GM19372 (cell line): Measurements from ENCODE around the gene CRYL1.

Experiments used
- ATAC-seq: cut with Tn5 transposase; IDR thresholded peaks from one replicate; pipeline ENCODE4 v1.9.1; 2021; ENCODE audit warnings: mild to moderate bottlenecking, low read depth, moderate library complexity; ENCODE audit not compliant: unreplicated experiment

The CRYL1 gene, protein sequence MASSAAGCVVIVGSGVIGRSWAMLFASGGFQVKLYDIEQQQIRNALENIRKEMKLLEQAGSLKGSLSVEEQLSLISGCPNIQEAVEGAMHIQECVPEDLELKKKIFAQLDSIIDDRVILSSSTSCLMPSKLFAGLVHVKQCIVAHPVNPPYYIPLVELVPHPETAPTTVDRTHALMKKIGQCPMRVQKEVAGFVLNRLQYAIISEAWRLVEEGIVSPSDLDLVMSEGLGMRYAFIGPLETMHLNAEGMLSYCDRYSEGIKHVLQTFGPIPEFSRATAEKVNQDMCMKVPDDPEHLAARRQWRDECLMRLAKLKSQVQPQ

GRCh38 chr13:20525601-20526544 is at the start of gene CRYL1:
CRYL1 (minus strand) TSS chr13:20525857; CDS start chr13:20525794, 63 bp downstream.
- peak; percentile 71 for ATAC-seq

GRCh38 chr13:20573636-20574035 is 48.0 kb upstream of the CRYL1 start:
- ATAC-seq: no peak

DNA sequence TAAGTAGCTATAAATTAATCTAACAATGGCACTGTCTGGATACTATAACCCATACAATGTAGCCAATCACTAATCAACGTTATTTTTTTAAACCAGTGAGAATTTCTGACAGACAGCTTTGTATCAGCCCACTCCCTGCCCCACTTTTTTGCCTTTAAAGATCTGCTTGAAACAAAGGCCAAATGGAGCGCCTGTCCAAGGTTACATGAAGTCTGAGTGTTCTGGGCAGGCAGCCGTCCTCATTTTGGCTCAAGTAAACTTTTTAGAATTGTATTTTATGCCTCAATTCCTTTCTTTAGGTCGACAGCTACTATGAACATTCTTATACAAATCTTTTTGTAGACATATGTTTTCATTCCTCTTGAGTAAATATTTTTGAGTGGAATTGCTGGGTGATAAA is 47.5 kb upstream of the CRYL1 start:
- ATAC-seq: no peak

DNA sequence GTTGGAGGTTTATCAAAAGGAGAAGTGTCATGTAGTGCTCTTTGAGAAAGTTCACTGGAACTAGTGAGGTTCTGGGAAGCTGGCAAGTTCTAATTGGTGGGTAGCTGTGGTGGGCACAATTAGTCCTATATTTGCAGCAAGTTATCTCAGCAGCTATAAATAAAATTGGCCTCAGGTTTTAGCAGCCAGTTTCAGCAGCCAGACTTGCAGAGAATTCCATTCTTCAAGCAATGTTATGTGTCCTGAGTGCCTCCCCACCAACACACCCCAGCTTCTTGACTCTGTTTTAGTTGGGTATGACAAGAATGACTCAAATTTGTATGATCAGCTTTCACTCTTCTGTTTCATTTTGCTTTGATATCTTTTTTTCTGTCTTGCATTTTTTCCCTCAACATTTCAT is 46.0 kb upstream of the CRYL1 start:
- ATAC-seq: no peak

DNA sequence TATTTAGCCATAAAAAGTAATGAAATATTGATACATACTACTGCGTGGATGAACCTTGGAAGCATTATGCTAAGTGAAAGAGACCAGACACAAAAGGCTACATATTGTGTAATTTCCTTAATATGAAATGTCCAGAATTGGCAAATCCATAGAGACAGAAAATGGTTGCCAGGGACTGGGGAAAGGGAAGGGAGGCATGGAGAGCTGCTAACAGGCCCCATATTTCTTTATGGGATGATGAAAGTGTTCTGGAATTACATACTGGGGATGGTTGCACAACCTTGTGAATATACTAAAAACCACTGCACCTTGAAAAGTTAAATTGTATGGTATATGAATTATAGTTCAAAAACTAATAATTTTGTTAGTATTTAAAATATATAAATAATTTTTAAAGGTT is 44.9 kb upstream of the CRYL1 start:
- no peak for ATAC-seq

DNA sequence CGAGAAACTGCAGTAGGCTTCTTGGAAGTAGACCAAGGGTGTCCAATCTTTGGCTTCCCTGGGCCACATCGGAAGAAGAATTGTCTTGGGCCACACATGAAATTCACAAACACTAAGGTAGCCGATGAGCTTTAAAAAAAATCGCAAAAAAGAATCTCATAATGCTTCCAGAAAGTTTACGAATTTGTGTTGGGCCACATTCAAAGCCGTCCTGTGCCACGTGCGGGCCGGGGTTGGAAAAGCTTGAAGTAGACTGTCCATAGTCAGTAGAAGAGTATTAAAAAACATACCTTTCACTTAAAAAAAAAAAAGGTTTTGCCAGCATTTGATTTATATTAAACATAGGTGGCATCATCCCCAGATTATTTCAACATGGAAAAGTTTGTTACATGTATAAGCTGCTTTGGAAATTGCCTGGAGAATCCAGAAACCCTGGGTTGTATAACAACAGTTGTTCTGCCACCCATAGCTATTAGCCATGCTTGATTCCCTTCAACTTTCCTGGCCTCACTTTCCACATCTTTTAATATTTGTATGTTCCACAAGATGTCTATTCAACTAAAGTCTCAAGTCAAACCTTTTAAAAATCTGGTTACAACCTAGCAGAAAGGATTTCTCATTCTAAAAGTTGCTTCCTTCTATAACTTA is 42.3 kb upstream of the CRYL1 start:
- ATAC-seq: no peak

- peak; percentile 77 for ATAC-seq
These were observed 41.5 kb upstream of the CRYL1 start, which contains the start of gene IFT88 for GRCh38 chr13:20566898-20567874. IFT88 (plus strand) TSS chr13:20567157; CDS start chr13:20574386, 7,229 bp downstream.

DNA sequence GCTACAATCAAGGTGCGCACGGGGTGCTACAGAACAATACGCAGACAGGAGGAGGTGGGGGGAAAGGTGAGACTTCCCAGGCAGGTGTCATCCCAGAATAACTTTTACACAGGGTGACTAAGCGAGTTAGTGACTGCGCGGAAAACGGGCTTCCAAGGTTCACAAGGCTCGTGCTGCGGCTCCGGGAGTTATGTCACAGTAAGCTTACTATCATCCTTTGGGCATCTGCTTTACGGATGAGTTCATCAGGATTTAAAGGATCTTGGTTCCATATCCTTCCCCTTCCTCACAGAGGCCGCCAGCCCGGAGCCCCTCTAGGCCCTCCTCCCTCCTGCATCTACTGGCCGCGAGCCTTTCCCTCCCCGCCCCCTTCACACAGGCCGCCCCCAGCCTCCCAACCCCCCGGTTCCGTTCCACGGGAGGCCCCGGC is 40.8 kb upstream of the CRYL1 start:
- no peak for ATAC-seq

GRCh38 chr13:20565115-20565736 is 39.6 kb upstream of the CRYL1 start:
- ATAC-seq: no peak

DNA sequence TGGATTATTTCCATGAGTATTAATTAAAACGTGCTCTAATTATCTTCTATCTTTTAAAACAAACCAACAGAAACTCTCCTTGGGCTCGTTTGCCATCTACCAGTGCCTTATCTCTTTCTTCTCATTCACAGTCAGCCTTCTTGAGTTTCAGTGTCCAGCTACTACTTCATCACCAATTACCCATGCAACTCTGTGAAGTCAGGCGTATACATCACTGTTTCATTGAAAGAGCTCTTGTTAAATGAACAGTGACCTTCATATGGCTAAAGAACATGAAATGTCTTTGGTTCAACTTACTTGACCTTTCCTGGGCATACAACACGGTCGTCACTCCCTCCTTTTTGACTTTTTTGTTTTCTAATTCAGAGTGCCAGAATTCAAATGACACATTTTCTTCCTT is 36.1 kb upstream of the CRYL1 start:
- ATAC-seq: no peak

GRCh38 chr13:20559659-20560356 is 34.2 kb upstream of the CRYL1 start:
- no peak for ATAC-seq

DNA sequence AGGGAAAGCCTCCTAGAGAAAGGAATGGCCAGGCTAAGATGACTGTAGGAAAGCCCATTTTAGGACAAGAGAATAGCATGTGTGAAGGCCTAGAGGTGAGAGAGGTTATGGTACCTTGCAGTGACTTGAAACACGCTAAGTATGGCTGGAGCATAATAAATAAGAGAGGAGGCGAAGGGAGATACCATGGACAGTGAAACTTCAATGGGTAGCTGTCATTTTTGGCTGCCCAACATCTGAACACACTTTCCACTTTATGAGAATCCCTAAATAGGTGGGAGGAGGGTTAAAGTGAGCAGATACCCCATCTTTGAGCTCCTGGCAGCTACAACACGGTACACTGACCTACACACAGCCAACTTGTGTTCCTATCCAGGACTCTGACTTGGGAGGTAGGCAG is 33.3 kb upstream of the CRYL1 start:
- ATAC-seq: no peak

DNA sequence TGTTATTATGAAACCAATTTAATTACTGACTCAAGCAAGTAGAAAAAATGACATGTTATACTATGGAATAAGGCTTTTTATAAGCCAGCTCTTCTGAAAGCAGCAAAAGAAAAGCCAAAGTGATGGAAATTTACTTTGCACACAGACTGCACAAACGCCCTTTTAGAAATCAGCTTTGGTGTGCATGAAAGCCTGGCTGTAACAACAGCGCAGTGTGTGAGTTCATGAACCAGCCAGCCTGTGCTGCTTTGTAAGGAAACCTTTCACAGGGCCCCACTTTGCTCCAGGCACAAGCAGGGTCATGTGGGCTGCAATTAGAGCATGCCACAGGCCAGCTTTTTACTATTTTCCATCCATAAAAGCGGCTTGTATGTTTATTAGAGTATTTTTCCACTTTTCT is 27.7 kb upstream of the CRYL1 start:
- ATAC-seq: no peak

- ATAC-seq: no peak
These were observed 25.1 kb upstream of the CRYL1 start for GRCh38 chr13:20550799-20551198.

DNA sequence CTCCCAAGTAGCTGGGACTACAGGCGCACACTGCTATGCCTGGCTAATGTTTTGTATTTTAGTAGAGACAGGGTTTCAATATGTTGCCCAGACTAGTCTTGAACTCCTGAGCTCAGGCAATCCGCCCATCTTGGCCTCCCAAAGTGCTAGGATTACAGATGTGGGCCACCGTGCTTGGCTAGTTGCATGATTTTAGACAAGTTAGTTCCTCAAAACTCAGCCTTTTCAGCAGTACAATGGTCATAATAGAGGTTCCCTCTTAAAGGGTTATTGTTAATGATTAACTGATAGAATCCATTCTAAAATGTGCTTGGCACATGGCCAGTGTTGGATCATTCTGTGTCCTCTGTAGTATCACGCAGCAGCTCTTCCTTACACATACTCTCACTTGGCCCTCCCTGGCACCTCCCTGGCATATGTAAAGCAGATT is 21.8 kb upstream of the CRYL1 start:
- no peak for ATAC-seq

DNA sequence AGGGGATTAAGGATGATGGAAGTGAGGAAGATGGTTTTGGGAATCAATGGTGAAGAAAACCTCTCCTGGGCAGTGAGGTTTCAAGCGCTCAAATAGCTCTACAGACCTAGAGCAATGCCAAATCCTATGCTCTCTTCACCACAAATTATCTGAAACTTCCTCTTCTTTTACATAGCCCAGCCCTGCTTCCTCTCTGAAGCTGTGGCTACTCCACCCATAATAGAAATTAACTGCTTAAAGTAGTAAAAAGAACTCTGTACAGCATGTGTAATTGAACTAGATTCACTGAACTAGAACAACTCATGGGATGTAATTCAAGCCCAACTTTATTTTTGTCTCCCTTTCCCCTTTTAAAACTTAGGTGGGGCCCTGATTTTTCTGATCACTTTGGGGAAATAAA is 20.9 kb upstream of the CRYL1 start:
- no peak for ATAC-seq

GRCh38 chr13:20544201-20544923 is 18.7 kb upstream of the CRYL1 start:
- ATAC-seq: no peak

- ATAC-seq: no peak
These were observed 11.3 kb upstream of the CRYL1 start for GRCh38 chr13:20536992-20537391.
